ENCODE data around the gene PLOD2. TPM values are rescaled to one million over a fixed set of nuclear protein-coding genes. Genes with fewer than 3 reads are reported as not detected.

PLOD2 gene
- total and polyA plus RNA-seq, 7 donors, result 2.0 to 15.7 (median 7.5) TPM

GRCh38 chr3:146164971-146165769, 4.2 kb upstream of the PLOD2 start:
- intact Hi-C loops (cut with DNase I), result no loop called here
- 93% methylated on average over 7 of the region's 7 CpGs for WGBS, 3 donors
- DNase-seq (no peak), ATAC-seq (no peak)
- Histone ChIP-seq H3K36me3 (ENCODE audit: insufficient read depth in 1 of 2, low read depth in 1 of 2) (no peaks in the 10 kb centered on the region), H3K27ac (no peak overlapping the region), H3K4me3 (no peak overlapping the region), H3K9me3 (no peaks in the 10 kb centered on the region), H3K4me1 (no peaks in the 10 kb centered on the region), H3K27me3 (ENCODE audit: insufficient read depth in 3 of 3, low read length in 2 of 3) (peaks cover 0 to 3% (median 0%) of the 10 kb centered on the region in 3 donors)
- TF ChIP-seq, protein P1, sequence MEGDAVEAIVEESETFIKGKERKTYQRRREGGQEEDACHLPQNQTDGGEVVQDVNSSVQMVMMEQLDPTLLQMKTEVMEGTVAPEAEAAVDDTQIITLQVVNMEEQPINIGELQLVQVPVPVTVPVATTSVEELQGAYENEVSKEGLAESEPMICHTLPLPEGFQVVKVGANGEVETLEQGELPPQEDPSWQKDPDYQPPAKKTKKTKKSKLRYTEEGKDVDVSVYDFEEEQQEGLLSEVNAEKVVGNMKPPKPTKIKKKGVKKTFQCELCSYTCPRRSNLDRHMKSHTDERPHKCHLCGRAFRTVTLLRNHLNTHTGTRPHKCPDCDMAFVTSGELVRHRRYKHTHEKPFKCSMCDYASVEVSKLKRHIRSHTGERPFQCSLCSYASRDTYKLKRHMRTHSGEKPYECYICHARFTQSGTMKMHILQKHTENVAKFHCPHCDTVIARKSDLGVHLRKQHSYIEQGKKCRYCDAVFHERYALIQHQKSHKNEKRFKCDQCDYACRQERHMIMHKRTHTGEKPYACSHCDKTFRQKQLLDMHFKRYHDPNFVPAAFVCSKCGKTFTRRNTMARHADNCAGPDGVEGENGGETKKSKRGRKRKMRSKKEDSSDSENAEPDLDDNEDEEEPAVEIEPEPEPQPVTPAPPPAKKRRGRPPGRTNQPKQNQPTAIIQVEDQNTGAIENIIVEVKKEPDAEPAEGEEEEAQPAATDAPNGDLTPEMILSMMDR (IDR thresholded peaks at IDR 0.05), result no peak

- H3K27ac ChIP-seq, result no peak overlapping the region
- no peak overlapping the region for H3K4me3 ChIP-seq
- H3K36me3 ChIP-seq (ENCODE audit: insufficient read depth in 1 of 2, low read depth in 1 of 2), result no peaks in the 10 kb centered on the region
- no peak for DNase-seq
- H3K4me1 ChIP-seq, result no peaks in the 10 kb centered on the region
- H3K9me3 ChIP-seq, result no peaks in the 10 kb centered on the region
- H3K27me3 ChIP-seq (ENCODE audit: insufficient read depth in 3 of 3, low read length in 2 of 3), result peaks cover 0 to 3% (median 0%) of the 10 kb centered on the region in 3 donors
- ATAC-seq, result no peak
- TF ChIP-seq, protein P1 (IDR thresholded peaks at IDR 0.05), result no peak
- intact Hi-C loops (cut with DNase I), result no loop called here
These were observed 3.5 kb upstream of the PLOD2 start for GRCh38 chr3:146164506-146164905.

DNA sequence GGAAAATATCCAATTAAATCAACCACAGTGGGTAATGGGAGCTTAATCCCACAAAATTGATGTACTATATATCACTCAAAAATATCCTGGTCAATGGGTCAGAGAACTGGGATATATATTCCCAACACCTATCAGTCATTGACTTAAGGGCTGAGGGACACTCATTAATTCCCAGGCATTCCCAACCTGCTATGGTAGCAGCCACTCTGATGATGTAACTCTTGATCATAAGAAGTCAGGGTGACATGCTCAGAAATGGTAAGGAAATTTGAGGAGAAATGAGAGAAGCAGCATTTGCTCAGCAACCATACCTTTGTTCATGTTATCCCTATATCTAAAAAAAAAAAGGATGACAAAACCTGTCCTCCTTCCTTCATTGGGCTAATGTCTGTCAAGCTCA, 3.1 kb upstream of the PLOD2 start:
- intact Hi-C loops (cut with DNase I), result no loop called here
- H3K27ac ChIP-seq, result no peak overlapping the region
- no peaks in the 10 kb centered on the region for H3K9me3 ChIP-seq
- peaks cover 0 to 3% (median 0%) of the 10 kb centered on the region in 3 donors for H3K27me3 ChIP-seq (ENCODE audit: insufficient read depth in 3 of 3, low read length in 2 of 3)
- H3K36me3 ChIP-seq (ENCODE audit: insufficient read depth in 1 of 2, low read depth in 1 of 2), result no peaks in the 10 kb centered on the region
- TF ChIP-seq, protein P1 (IDR thresholded peaks at IDR 0.05), result no peak
- ATAC-seq, result no peak
- H3K4me3 ChIP-seq, result no peak overlapping the region
- no peaks in the 10 kb centered on the region for H3K4me1 ChIP-seq
- DNase-seq, result no peak

GRCh38 chr3:146163584-146163983, 2.6 kb upstream of the PLOD2 start:
- Histone ChIP-seq H3K4me1 (no peaks in the 10 kb centered on the region), H3K9me3 (no peaks in the 10 kb centered on the region), H3K27me3 (ENCODE audit: insufficient read depth in 3 of 3, low read length in 2 of 3) (peaks cover 0 to 3% (median 0%) of the 10 kb centered on the region in 3 donors), H3K36me3 (ENCODE audit: insufficient read depth in 1 of 2, low read depth in 1 of 2) (no peaks in the 10 kb centered on the region), H3K27ac (no peak overlapping the region), H3K4me3 (no peak overlapping the region)
- peak in 2 of 4 donors; percentile 24 to 45 for ATAC-seq
- intact Hi-C loops (cut with DNase I), result no loop called here
- WGBS, 3 donors, result 62 to 69% (median 68%) methylated on average over 2 of the region's 2 CpGs
- TF ChIP-seq, protein P1 (IDR thresholded peaks at IDR 0.05), result peak; percentile 18
- DNase-seq, result no peak

- Histone ChIP-seq H3K4me3 (no peak overlapping the region), H3K27me3 (ENCODE audit: insufficient read depth in 3 of 3, low read length in 2 of 3) (peaks cover 0 to 3% (median 0%) of the 10 kb centered on the region in 3 donors), H3K36me3 (ENCODE audit: insufficient read depth in 1 of 2, low read depth in 1 of 2) (no peaks in the 10 kb centered on the region), H3K9me3 (no peaks in the 10 kb centered on the region), H3K27ac (no peak overlapping the region), H3K4me1 (no peaks in the 10 kb centered on the region)
- TF ChIP-seq, protein P1 (IDR thresholded peaks at IDR 0.05), result no peak
- DNase-seq, result no peak
- WGBS, 3 donors, result 85 to 94% (median 88%) methylated on average over 2 of the region's 2 CpGs
- intact Hi-C loops (cut with DNase I), result no loop called here
- no peak for ATAC-seq
These were observed 1.6 kb upstream of the PLOD2 start for GRCh38 chr3:146162561-146162960.

Measured in psoas muscle (tissue), 8 donors.